Forelimb muscle (tissue), 1 donor: ENCODE data around the gene ICE2. TPM values are rescaled to one million over a fixed set of nuclear protein-coding genes. Genes with fewer than 3 reads are reported as not detected.
"Not testable (repeated sequence)": the region's sequence is repeated elsewhere in the genome, so short reads cannot be mapped to it uniquely, and the experiment has no call there.

Experiments
- DNase-seq: peaks from one replicate; pipeline ENCODE4 v3.0.0-alpha.2; 2013; ENCODE audit warnings: low read depth
- polyA plus RNA-seq: library from polyadenylated mRNA; unstranded; fragments of 120-200 nt; gene quantifications from one replicate; pipeline ENCODE4 v1.2.1, GENCODE V29; 2013; ENCODE audit not compliant: insufficient read length

ICE2 gene
- polyA plus RNA-seq, 1 donor: 37.5 TPM

- DNase-seq: no peak
These were observed 30.1 kb downstream of the ICE2 start for GRCh38 chr15:60448668-60449360.

DNA sequence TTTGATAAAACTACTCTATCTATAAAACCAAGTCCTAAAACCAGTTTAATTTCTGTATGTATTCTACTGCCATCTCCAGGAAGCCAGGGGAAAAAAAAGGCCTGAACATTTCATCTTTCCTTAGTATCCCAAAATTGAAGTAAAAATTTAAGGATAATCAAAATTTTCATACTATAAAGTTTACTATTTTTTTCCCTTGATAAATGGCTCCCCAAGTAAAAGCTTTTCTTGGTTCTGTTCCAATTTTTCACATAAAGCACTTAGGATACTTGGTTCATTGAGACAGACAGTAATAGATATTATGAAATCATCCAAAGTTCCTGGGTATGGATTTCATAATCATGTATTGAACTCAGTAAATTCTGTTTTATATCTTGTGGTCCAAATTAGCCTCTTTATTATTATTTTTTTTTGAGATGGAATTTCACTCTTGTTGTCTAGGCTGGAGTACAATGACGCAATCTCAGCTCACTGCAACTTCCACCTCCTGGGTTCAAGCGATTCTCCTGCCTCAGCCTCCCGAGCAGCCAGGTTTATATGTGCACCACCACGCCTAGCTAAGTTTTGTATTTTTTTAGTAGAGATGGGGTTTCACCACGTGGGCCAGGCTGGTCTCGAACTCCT lies 34.5 kb downstream of the ICE2 start:
- no peak for DNase-seq

DNA sequence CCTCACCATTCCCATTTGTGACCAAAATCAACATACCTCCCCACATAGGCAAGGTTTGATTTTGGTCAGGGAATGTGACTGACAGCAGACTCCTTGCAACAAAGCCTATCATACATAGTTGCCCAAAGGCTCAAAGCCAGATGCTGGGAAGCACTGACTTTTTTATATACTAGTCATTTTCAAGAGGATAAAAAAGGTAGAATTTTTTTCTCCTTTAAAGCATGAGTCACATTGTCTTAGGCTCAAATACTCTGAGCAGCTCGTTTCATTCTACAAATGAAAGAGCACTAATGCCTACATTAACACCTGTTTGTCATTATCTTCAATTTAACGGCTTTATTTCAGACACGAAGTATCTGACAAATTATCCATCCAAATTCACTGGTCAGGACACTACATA lies 36.2 kb downstream of the ICE2 start:
- no peak for DNase-seq

DNA sequence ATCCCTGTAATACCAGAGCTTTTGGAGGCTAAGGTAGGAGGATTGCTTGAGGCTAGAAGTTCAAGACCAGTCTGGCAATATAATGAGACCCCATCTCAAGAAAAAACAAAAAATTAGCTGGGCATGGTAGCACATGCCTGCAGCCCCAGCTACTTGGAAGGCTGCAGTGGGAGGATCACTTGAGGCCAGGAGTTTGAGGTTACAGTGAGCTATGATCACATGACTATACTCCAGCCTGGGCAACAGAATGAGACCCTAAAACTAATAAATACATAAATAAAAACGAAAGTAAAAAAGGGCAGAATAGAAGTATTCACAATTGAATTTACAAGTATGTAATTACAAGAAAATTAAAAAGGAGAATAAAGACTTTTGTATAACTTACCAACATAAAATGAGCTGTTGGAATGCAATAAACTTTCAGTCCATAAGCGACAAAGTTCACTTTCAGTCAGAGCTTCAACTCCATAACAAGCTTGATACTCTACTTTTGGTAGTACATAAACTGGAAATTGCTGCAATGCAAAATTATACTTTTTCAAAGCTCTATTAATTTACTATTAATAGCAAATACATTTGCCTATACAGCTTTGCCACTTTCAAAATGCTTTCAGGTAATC lies 36.8 kb downstream of the ICE2 start:
- DNase-seq: no peak

GRCh38 chr15:60441331-60441730 lies 37.6 kb downstream of the ICE2 start:
- no peak for DNase-seq

DNA sequence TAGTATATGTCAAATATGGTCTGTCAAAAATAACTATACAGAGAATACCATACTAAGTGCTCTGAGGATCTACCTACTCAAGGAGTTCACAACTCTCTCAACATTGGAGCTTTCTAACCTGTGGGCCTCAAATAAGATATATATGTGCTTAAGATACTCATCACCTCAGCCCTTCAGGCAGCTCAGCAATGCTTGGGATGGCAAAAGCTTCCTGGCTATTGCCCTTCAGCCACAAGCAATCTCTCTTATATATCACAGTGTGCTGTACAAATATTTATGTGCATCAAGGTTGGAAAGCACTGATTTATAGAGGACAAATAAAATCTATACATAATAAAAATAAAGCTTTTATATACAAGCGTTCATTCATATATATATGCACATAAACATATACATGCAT lies 40.3 kb downstream of the ICE2 start:
- DNase-seq: no peak

GRCh38 chr15:60428935-60429334 lies 50.0 kb downstream of the ICE2 start:
- DNase-seq: no peak

DNA sequence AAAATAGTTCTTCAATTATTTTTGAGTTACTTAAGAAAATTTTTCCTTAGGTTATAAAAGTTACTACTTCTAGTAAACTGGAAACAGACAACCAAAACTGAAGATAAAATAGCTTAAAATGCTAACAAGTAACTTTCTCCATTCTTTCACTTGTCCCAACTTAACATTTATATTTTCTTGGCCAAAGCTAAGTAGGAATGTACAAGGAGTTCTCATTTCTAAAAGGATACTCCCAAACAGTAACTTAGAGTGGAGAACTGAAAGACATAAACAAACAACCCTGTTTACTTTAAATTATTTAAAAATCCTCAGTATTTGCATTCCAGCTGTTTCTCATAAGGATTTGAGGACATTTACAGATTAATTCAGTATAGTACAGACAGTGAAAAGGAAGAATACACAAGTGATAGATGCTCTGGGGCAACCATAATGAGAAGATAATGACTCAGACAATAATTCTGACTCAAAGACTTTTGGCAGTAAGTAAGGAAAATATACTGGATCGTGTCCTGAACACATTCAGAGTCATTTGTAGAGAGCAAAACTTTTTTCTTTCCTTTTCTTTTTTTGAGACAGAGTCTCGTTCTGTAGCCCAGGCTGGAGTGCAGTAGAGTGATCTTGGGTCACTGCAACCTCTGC lies 52.0 kb downstream of the ICE2 start:
- peak; percentile 81 for DNase-seq

GRCh38 chr15:60425461-60425860 lies 53.5 kb downstream of the ICE2 start:
- DNase-seq: no peak

GRCh38 chr15:60424006-60424405 lies 54.9 kb downstream of the ICE2 start:
- no peak for DNase-seq

DNA sequence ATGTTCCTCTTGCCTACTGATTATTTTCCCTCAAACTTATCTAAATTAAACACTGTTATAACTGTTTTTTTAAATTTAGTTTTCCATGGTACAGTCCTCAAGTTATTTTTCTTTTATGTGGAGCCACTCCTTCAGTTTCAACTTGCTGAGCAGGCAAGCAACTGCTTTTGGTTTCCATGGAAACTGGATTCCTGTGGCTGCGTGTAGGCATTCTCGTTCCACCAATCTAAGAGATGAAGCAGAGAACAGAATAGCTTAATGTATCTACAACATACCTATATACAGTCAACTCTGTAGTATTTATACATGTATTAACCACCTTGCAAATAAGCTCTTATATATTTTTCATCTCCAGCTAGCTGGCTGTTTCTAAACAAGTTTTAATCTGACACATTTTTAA lies 55.4 kb downstream of the ICE2 start:
- no peak for DNase-seq

GRCh38 chr15:60421544-60421943 lies 57.4 kb downstream of the ICE2 start:
- no peak for DNase-seq

DNA sequence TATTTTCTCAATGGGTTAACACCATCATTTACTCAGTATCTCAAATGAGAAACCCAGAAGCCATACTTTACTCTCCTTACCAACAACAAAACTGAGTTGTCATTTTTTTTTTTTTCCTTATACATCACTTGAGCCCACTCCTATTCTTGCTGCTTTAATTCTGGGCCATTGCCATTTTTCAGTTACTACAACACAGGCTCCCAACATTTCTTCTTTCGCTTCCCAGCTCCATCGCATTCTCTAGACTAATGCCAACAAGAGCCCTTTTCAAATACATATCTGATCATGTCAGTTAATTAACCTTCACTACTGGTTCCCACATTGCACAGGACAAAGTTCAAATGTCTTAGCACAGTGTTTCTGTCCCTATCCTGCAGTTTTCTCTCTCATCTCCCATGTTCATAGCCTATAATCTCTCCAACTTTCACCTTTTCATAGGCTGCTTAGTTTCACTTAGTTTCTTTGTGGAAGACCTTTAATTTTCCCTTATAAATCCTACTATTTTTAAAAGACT lies 58.7 kb downstream of the ICE2 start:
- no peak for DNase-seq

DNA sequence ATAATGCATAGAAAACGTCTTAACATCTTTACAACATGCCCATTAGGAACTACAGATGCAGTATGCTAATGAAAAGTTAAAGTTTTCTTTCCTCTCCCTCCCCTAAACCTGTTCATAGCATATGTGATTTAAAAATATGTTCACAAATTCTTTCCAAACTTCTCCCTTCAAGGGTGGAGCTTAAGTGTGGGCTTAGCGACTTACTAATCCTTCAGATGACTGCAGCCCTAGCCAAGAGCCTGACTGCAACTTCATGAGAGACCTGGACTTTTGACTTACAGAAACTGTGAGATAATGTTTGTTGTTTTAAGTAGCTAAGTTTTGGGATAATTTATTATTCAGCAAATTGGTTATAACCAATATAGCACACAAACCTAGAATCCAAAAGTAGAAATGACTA lies 59.2 kb downstream of the ICE2 start:
- DNase-seq: no peak

DNA sequence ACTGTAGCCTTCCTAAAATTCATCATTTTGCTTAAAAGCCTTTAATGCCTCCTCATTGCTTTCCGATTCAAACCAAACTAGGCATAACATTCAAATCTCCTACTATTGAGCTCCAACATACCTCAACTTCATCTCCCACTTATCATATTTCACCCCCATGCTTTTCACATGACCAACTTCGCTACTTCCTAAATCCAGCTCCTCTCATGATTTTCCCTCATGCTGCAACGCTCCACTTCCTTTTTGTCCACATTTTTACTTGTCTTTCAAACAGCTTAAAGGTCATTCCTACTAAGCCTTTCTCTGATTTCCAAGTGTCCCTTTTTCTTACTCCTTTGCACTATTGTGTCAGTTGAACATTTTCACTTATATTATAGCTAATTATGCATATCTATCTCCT lies 60.8 kb downstream of the ICE2 start:
- DNase-seq: no peak

GRCh38 chr15:60417112-60417511 lies 61.8 kb downstream of the ICE2 start:
- DNase-seq: no peak

GRCh38 chr15:60416484-60416883 lies 62.5 kb downstream of the ICE2 start:
- no peak for DNase-seq

GRCh38 chr15:60414016-60414682 lies 64.8 kb downstream of the ICE2 start:
- DNase-seq: no peak

DNA sequence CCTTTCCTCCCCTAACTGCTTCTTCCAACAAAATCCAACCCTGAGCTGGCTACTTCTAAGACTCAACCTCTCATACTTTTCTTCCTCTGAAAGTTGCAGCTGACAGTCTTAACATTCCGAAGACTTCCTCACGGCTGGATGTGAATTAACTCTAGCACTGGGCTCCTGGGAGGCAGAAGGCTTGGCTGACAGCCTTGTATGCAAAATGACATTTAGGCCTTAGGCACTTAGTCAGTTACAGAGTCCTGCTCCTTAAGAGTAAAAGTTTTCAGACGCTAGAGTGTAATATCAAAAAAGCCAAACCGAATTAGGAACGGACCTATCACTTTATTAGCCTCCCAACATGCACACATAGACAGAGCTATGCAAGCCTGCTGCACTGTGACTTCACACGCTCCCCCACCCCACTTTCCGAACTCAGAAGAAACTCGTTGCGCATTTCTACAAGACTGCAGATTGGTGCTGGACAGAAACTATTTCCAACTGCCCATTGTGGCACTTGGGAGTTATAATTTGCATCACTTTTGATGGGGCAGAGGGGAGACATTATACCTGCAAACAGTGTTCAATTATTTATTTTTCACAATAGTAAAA lies 65.6 kb downstream of the ICE2 start:
- no peak for DNase-seq

- DNase-seq: not testable (repeated sequence)
These were observed 66.1 kb downstream of the ICE2 start for GRCh38 chr15:60412807-60413206.

DNA sequence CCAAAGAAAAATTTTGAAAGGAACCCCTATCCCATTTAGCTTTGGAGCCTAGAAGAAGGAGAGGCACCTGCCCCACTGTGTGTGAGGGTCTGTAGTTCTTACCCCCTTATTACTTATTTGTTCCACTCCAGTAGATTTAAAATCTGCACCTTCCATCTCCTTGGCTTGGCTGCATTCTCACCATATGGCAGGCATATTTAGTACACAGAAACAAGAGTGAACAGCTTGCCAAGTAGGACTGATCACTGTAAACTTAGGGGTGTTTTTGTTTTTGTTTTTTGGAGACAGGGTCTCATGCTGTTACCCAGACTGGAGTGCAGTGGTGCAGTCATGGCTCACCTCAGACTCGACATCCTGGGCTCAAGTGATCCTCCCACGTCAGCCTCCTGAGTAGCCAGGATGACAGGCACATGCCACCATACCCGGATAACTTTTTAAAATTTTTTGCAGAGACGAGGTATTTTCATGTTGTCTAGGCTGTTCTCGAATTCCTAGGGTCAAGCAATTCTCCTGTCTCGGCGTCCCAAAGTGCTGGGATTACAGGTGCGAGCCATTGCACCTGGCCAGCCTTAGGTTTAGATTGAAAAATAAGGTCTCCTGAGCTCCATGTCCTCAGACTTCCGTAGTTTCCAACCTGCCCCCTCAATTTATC lies 67.0 kb downstream of the ICE2 start:
- DNase-seq: no peak
